Measurements from ENCODE around the gene HTRA3.

DNA sequence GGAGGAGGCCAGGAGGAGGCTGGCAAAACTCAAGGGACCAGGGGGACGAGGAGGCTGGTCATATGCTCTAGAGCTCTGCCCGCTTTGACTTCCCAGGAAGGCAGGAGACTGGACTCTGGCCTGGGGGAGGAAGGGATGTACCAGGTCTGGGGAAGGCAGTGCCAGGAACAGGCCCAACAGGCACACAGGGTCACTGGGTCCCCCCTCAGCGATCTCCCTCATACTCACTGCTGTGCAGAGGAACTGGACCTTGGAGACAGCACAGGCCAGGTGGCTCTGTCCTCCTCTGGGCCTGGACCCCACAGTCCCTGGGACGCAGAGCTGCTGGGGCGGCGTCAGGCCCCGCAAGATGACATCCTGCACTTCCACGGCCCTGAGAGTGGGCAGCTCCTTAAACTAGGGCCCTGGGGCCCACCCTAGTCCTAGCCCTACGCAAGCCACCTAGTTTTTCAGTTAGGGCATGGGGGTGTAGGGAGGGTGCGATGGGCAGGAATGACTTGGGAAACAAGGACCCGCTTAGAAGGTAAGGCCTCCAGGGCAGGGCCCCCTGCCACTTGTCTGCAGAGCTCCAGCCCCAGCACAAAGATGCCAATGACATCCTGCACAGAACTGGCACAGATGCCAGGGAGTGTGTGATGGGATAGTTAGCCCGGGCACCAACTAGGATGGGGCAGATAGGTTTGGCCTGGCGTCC is 59.5 kb downstream of the HTRA3 start:
- no peak for TF ChIP-seq CTCF (IDR thresholded peaks at IDR 0.05)
- no peak for TF ChIP-seq POLR2A (IDR thresholded peaks at IDR 0.05)

All from esophagus squamous epithelium (tissue), 4 donors.